Breast epithelium (tissue), 4 donors: ENCODE data around the gene NFASC. TPM values are rescaled to one million over a fixed set of nuclear protein-coding genes. Genes with fewer than 3 reads are reported as not detected.

Source experiments
- DNase-seq, 2 donors: peaks; one replicate each; pipeline ENCODE4 v3.0.0-alpha.2; 2019; ENCODE audit warnings: low spot score in 2 of 2
- H3K27ac ChIP-seq, 2 donors: fragments of 200-600 bp; sonication (generic) in 1 of 2; one replicate each; pipeline ENCODE4 v1.5.1; 2016 to 2019; ENCODE audit warnings: mild to moderate bottlenecking in 1 of 2
- H3K27me3 ChIP-seq, 2 donors: fragments of 200-600 bp; sonication (generic) in 1 of 2; one replicate each; pipeline versions ENCODE4 v1.5.1 to v1.6.0; 2017 to 2019; ENCODE audit warnings: control low read depth in 1 of 2, mild to moderate bottlenecking in 1 of 2
- H3K36me3 ChIP-seq: fragments of 200-600 bp; one replicate; pipeline ENCODE4 v1.5.1; 2019
- H3K4me1 ChIP-seq, 2 donors: fragments of 200-600 bp; sonication (generic); one replicate each; pipeline ENCODE4 v1.5.1; 2016 to 2019; ENCODE audit warnings: control low read depth in 1 of 2
- H3K4me3 ChIP-seq, 3 donors: fragments of 200-600 bp; sonication (generic); 1 replicate in 2 of 3; 2 replicates in 1 of 3; pipeline ENCODE4 v1.5.1; 2016 to 2019; ENCODE audit warnings: mild to moderate bottlenecking in 3 of 3, moderate library complexity in 2 of 3
- H3K9me3 ChIP-seq, 2 donors: fragments of 200-600 bp; sonication (generic) in 1 of 2; one replicate each; pipeline ENCODE4 v1.5.1; 2016 to 2019; ENCODE audit warnings: control low read depth in 1 of 2
- CTCF ChIP-seq, 3 donors: fragments of 450-650 bp; IDR thresholded peaks; one replicate each; pipeline ENCODE4 v1.5.1; 2016 to 2017; ENCODE audit warnings: antibody characterized with exemption in 3 of 3, mild to moderate bottlenecking in 3 of 3, moderate library complexity in 3 of 3
- POLR2A ChIP-seq: fragments of 450-650 bp; IDR thresholded peaks from one replicate; pipeline ENCODE4 v1.6.1; 2016; ENCODE audit warnings: antibody characterized with exemption, mild to moderate bottlenecking, moderate library complexity
- POLR2AphosphoS5 ChIP-seq, 3 donors: sonication (generic); formaldehyde crosslinking; IDR thresholded peaks; one replicate each; pipeline ENCODE4 v1.6.1; 2017; ENCODE audit warnings: antibody characterized with exemption in 3 of 3
- intact Hi-C: fragments of 100-400 bp; cut with DNase I; formaldehyde crosslinking; loops from one replicate; pipeline ENCODE4 v1.15.1; 2023; ENCODE audit warnings: low total_unique reads
- total RNA-seq, 3 donors: library from RNA; depleted of rRNA; stranded (reverse); fragments of >200 nt; gene quantifications; one replicate each; pipeline ENCODE4 v1.1.0, GENCODE V29; 2016

Gene NFASC
- total RNA-seq, 3 donors from 2014 or later: 1.6 to 19.5 (median 14.1) TPM

DNA sequence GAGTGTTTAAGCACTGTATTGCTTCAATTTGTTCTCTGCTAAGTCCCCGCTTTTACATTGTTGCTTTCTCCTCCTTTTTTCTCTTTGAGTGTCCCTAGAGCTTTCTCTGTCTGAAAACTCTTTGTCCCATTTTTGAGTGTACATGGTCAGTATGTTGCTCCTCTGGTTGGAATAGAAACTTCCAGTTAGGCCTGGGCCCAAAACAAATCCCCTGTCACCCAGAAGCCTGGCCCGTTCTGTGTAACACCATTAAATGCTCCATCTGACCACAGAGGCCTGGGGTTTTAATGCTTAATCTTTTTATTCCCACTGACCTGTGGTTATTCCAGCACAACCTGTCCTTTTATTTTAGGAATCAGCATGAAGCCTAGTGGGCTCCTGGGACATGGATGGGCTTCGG lies 28.3 kb upstream of the NFASC start:
- TF ChIP-seq CTCF (IDR thresholded peaks at IDR 0.05) (no peak), POLR2AphosphoS5 (IDR thresholded peaks at IDR 0.05) (no peak), POLR2A (no peak)
- Histone ChIP-seq H3K27me3 (no peaks in the 10 kb centered on the region), H3K4me1 (no peaks in the 10 kb centered on the region), H3K27ac (no peak overlapping the region), H3K9me3 (no peaks in the 10 kb centered on the region), H3K4me3 (no peak overlapping the region), H3K36me3 (no peaks in the 10 kb centered on the region)
- DNase-seq: no peak
- intact Hi-C loops: no loop called here

- H3K36me3 ChIP-seq: no peaks in the 10 kb centered on the region
- no peaks in the 10 kb centered on the region for H3K9me3 ChIP-seq
- TF ChIP-seq CTCF (IDR thresholded peaks at IDR 0.05): no peak
- TF ChIP-seq POLR2AphosphoS5 (IDR thresholded peaks at IDR 0.05): no peak
- no peak for TF ChIP-seq POLR2A
- H3K4me1 ChIP-seq: no peaks in the 10 kb centered on the region
- no peak for DNase-seq
- H3K4me3 ChIP-seq: no peak overlapping the region
- no peaks in the 10 kb centered on the region for H3K27me3 ChIP-seq
- intact Hi-C loops: no loop called here
- no peak overlapping the region for H3K27ac ChIP-seq
These were observed 27.8 kb upstream of the NFASC start for GRCh38 chr1:204842892-204843291.

DNA sequence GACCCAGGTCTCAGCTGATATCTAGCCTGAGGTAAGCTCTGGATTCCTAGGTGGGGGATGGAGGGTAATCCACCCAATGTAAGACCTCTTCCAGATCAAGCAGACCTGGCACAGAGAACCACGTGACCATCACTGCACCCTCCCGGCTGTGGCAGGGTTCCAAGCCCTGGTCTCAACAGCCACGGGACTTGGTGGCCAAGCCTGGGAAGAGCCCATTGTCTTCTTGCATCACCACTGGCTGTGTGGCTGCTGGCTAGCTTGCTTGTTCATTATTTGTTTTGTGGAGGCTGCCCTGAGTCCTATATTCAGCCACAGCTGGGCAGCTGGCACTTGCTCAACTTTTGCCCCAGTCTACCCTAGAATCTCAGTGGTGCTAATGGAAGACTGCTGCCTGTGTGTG lies 24.1 kb upstream of the NFASC start:
- DNase-seq: no peak
- Histone ChIP-seq H3K27me3 (no peaks in the 10 kb centered on the region), H3K27ac (no peak overlapping the region), H3K36me3 (no peaks in the 10 kb centered on the region), H3K9me3 (no peaks in the 10 kb centered on the region), H3K4me3 (no peak overlapping the region), H3K4me1 (no peaks in the 10 kb centered on the region)
- TF ChIP-seq POLR2AphosphoS5 (IDR thresholded peaks at IDR 0.05) (no peak), CTCF (IDR thresholded peaks at IDR 0.05) (no peak)
- intact Hi-C loops: no loop called here

DNA sequence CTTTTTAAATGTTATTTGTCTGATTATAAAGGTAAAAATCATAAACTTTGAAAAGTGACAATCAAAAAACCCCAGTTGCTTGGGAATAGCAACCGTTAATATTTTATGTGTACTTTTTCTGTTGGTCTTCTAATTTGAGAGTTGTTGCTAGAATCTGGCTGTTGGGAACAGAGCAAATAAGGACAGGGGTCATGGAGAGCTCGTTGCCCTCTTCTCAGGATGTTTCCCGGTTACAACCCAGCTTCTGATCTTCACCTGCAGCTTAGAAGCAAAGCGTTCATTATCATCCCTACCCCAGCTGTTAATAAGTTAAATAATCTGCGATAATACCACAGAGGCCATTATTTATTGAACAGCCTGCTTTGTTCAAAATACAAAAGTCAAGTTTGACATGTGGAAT lies 22.1 kb upstream of the NFASC start:
- no peaks in the 10 kb centered on the region for H3K4me1 ChIP-seq

DNA sequence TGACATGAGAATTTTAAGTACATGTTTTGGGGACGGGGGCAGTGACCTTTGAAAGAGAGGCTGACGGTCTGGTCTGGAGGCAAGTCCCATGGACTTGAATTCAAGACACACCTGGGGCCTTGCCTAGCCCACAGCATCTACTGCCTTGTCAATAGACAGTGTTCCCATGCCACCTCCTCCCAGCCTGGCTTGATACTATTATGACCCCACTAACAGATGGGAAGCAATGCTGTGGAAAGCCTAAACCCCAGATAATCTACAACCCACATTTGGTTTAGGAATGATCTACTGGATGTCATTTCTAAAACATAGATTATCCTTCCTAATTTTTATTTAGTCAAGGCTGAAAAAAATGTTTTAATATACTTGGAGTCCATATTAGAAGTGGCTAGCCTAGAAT lies 17.8 kb upstream of the NFASC start:
- intact Hi-C loops: no loop called here
- TF ChIP-seq POLR2AphosphoS5 (IDR thresholded peaks at IDR 0.05) (no peak), POLR2A (no peak), CTCF (IDR thresholded peaks at IDR 0.05) (no peak)
- Histone ChIP-seq H3K27me3 (no peaks in the 10 kb centered on the region), H3K4me1 (no peaks in the 10 kb centered on the region), H3K27ac (no peak overlapping the region), H3K9me3 (no peaks in the 10 kb centered on the region), H3K36me3 (no peaks in the 10 kb centered on the region), H3K4me3 (no peak overlapping the region)
- DNase-seq: no peak

More for the DNA sequence above, 22.1 kb upstream of the NFASC start:
- Histone ChIP-seq H3K27me3 (no peaks in the 10 kb centered on the region), H3K9me3 (no peaks in the 10 kb centered on the region), H3K4me3 (no peak overlapping the region), H3K27ac (no peak overlapping the region), H3K36me3 (no peaks in the 10 kb centered on the region)
- DNase-seq: no peak
- no peak for TF ChIP-seq POLR2A
- no peak for TF ChIP-seq CTCF (IDR thresholded peaks at IDR 0.05)
- TF ChIP-seq POLR2AphosphoS5 (IDR thresholded peaks at IDR 0.05): no peak
- intact Hi-C loops: no loop called here
